Left lung (tissue), 10 donors: ENCODE results near the gene PGLYRP1. TPM values are rescaled to one million over a fixed set of nuclear protein-coding genes. Genes with fewer than 3 reads are reported as not detected.
A peak's percentile ranks its signal among the peaks of the same experiment; 100 is the strongest.

Experiments
- ATAC-seq: fragments of 200-7000 bp; cut with Tn5 transposase; one replicate; pipeline ENCODE4 v1.9.1; 2020; ENCODE audit warnings: moderate library complexity
- DNase-seq, 4 donors: peaks; one replicate each; pipeline ENCODE4 v3.0.0-alpha.2; 2013 to 2020
- H3K27ac ChIP-seq, 2 donors: fragments of 200-600 bp; sonication (generic) in 1 of 2; one replicate each; pipeline versions ENCODE4 v1.5.0 to v1.8.0; 2020 to 2021
- H3K27me3 ChIP-seq, 2 donors: fragments of 200-600 bp; sonication (generic) in 1 of 2; one replicate each; pipeline versions ENCODE4 v1.5.0 to v1.8.0; 2020 to 2021
- H3K36me3 ChIP-seq, 2 donors: fragments of 200-600 bp; sonication (generic) in 1 of 2; one replicate each; pipeline versions ENCODE4 v1.5.0 to v1.8.0; 2020 to 2021
- H3K4me1 ChIP-seq, 2 donors: fragments of 200-600 bp; one replicate each; pipeline ENCODE4 v1.8.0; 2021
- H3K4me3 ChIP-seq, 2 donors: fragments of 200-600 bp; sonication (generic) in 1 of 2; one replicate each; pipeline versions ENCODE4 v1.5.0 to v1.8.0; 2020 to 2021; ENCODE audit warnings: mild to moderate bottlenecking in 1 of 2
- H3K9me3 ChIP-seq, 2 donors: fragments of 200-600 bp; sonication (generic) in 1 of 2; one replicate each; pipeline versions ENCODE4 v1.5.0 to v1.8.0; 2020 to 2021
- intact Hi-C, 2 donors: fragments of 100-400 bp; cut with DNase I; formaldehyde crosslinking; loops; one replicate each; pipeline versions ENCODE4 v1.11.2 to v1.14.2; 2022
- polyA plus RNA-seq, 6 donors: library from polyadenylated mRNA; unstranded; fragments of 120-200 nt; gene quantifications; one replicate each; pipeline ENCODE4 v1.2.1, GENCODE V29; 2013; ENCODE audit not compliant: insufficient read length in 6 of 6
- total RNA-seq, 2 donors: library from RNA; stranded (reverse); fragmentation: NEBNext Ultra II Directional; extraction: Animal tissue kit (Norgen Biotek cat#: 25700); gene quantifications; one replicate each; pipeline ENCODE4 v1.2.1, GENCODE V29; 2021
- TF ChIP-seq, protein P1 (sequence below), 2 donors: fragments of 200-600 bp; sonication (generic) in 1 of 2; IDR thresholded peaks; one replicate each; pipeline versions ENCODE4 v1.5.0 to v1.8.0; 2021; ENCODE audit warnings: antibody characterized with exemption in 2 of 2
- donor health status: DM: no; HTN: yes; CAD: no.
- donor health status: DM: no; HTN: no; CAD: no.

The PGLYRP1 gene
- total and polyA plus RNA-seq, 8 donors: 0.31 to 6.3 (median 0.89) TPM

DNA sequence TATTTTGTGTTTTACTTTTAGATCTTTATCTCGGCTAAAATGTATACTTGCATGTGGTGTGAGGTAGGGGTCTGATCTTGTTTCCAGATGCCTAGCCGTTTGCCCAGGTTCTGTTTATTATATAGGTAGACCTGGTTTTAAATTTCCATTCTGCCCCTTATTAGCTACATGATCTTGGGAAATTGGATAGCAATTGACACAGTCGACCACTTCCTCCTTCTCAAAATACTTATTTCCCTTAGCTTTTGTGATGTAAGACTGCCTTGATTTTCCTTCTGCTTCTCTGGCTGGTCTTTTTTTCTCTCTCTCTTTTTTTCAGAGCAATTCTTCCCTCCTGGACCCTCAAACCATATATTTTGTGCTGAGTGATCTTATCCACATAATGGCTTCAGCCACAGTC is 3.0 kb upstream of the PGLYRP1 start:
- Histone ChIP-seq H3K4me1 (peaks cover 0 to 29% of the 10 kb centered on the region in 2 donors), H3K27me3 (peaks cover 17 to 64% of the 10 kb centered on the region in 2 donors), H3K27ac (peak overlapping the region in 1 of 2 donors; percentile 67), H3K36me3 (no peaks in the 10 kb centered on the region), H3K9me3 (no peaks in the 10 kb centered on the region), H3K4me3 (no peak overlapping the region)
- no peak for DNase-seq
- TF ChIP-seq, protein P1, sequence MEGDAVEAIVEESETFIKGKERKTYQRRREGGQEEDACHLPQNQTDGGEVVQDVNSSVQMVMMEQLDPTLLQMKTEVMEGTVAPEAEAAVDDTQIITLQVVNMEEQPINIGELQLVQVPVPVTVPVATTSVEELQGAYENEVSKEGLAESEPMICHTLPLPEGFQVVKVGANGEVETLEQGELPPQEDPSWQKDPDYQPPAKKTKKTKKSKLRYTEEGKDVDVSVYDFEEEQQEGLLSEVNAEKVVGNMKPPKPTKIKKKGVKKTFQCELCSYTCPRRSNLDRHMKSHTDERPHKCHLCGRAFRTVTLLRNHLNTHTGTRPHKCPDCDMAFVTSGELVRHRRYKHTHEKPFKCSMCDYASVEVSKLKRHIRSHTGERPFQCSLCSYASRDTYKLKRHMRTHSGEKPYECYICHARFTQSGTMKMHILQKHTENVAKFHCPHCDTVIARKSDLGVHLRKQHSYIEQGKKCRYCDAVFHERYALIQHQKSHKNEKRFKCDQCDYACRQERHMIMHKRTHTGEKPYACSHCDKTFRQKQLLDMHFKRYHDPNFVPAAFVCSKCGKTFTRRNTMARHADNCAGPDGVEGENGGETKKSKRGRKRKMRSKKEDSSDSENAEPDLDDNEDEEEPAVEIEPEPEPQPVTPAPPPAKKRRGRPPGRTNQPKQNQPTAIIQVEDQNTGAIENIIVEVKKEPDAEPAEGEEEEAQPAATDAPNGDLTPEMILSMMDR (IDR thresholded peaks at IDR 0.05): no peak
- intact Hi-C loops: loop anchor here in 1 of 2 donors (5.0 kb wide), 1 partner anchor 161 kb away; no protein-coding TSS in a partner anchor
- no peak for ATAC-seq

DNA sequence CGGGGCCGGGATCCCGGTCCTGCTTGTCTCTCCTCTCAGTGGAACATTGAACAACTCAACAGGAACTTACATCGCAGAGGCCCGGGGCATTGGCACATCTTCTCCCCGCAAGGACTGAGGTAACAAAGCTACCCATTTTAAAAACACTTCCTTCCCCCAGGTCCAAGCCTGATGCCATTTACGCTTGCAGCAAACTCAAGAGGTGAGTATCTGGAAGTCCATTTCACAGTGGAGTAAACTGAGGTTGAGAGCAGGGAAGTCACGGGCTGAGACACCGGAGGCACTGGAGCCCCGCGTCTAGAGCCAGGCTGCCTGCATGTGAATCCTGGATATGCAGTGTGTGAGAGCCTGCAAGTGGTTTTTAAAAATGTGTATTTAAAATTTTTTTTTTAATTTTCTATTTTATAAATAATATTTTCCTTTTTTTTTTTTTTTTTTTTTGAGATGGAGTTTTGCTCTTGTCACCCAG is 492 bp upstream of the PGLYRP1 start:
- Histone ChIP-seq H3K4me1 (peaks cover 0 to 29% of the 10 kb centered on the region in 2 donors), H3K36me3 (no peaks in the 10 kb centered on the region), H3K4me3 (peak overlapping the region in 1 of 2 donors; percentile 28), H3K27ac (peak overlapping the region in 1 of 2 donors; percentile 92), H3K9me3 (no peaks in the 10 kb centered on the region), H3K27me3 (peaks cover 17 to 64% of the 10 kb centered on the region in 2 donors)
- no peak for DNase-seq
- TF ChIP-seq, protein P1 (IDR thresholded peaks at IDR 0.05): no peak
- intact Hi-C loops: no loop called here
- ATAC-seq: no peak

DNA sequence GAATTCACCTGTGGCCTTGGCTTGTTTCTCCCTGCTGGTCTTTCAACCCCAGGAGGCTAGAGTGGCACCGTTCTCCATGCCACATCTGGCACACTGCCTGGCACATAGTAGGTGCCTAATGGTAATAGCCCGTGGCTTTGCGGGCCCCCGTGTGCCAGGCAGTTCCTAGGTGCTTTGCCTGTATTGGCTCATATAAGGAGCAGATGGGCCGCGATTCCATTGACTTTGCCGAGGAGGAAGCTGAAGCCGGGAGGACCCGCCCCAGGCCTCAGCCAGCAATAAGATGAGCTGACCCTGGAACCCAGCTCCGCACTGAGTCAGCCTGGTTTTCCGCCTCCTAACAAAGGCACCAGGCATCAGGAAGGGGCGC is 807 bp downstream of the PGLYRP1 start:
- intact Hi-C loops: no loop called here
- TF ChIP-seq, protein P1 (IDR thresholded peaks at IDR 0.05): no peak
- ATAC-seq: no peak
- H3K4me3 ChIP-seq: peak overlapping the region in 1 of 2 donors; percentile 28
- no peaks in the 10 kb centered on the region for H3K36me3 ChIP-seq
- peaks cover 0 to 31% of the 10 kb centered on the region in 2 donors for H3K4me1 ChIP-seq
- peak in 2 of 4 donors; percentile 32 to 63 for DNase-seq
- peaks cover 17 to 54% of the 10 kb centered on the region in 2 donors for H3K27me3 ChIP-seq
- no peaks in the 10 kb centered on the region for H3K9me3 ChIP-seq
- peak overlapping the region in 1 of 2 donors; percentile 92 for H3K27ac ChIP-seq

DNA sequence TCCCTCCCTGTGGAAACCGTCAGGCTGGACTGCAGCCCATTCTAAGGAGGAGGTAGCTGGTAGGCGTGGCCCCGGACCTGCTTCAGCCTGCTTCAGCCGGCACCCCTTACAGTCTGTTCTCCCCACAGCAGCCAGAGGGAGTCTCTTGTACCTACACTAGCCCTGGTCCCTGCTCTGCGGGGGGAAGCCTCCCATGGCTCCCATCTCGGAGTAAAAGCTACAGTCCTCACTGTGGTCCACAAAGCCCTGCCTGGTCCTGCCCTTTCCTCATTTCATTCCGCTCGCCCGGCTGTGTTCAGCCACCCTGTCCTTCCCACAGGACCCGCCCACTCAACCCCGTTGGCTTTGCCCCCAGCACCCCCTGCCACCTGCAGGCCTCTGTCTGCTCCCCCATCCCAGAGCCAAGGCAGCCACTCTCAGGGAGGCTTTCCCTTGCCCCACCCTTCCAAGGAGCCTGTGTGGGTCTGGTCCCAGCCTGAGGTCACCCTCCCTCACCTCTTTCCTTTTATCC is 1.3 kb downstream of the PGLYRP1 start:
- peak overlapping the region in 1 of 2 donors; percentile 92 for H3K27ac ChIP-seq
- no peak overlapping the region for H3K4me3 ChIP-seq
- TF ChIP-seq, protein P1 (IDR thresholded peaks at IDR 0.05): no peak
- DNase-seq (peak in 2 of 4 donors; percentile 35 to 67), ATAC-seq (peak; percentile 15)
- H3K36me3 ChIP-seq: no peaks in the 10 kb centered on the region
- H3K9me3 ChIP-seq: no peaks in the 10 kb centered on the region
- H3K27me3 ChIP-seq: peaks cover 17 to 49% of the 10 kb centered on the region in 2 donors
- intact Hi-C loops: no loop called here
- peaks cover 0 to 31% of the 10 kb centered on the region in 2 donors for H3K4me1 ChIP-seq

DNA sequence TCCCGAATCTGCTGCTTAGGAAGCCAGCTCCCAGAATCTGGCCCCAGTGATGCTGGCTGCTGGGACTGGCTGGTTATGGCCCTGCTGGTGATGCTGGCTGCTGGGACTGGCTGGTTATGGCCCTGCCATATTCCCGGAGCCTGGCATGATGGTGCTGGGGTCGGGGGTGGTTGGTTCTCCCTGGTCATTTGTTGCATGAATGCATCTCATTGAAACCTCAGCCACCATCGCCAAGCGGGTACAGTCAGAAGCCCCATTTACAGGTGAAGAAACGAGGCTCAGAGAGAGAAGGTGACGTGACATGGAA is 2.1 kb downstream of the PGLYRP1 start:
- no peaks in the 10 kb centered on the region for H3K9me3 ChIP-seq
- H3K36me3 ChIP-seq: no peaks in the 10 kb centered on the region
- no peak overlapping the region for H3K4me3 ChIP-seq
- peaks cover 17 to 47% of the 10 kb centered on the region in 2 donors for H3K27me3 ChIP-seq
- DNase-seq (peak in 1 of 4 donors; percentile 12), ATAC-seq (no peak)
- TF ChIP-seq, protein P1 (IDR thresholded peaks at IDR 0.05): no peak
- peak overlapping the region in 1 of 2 donors; percentile 92 for H3K27ac ChIP-seq
- peaks cover 4 to 32% of the 10 kb centered on the region in 2 donors for H3K4me1 ChIP-seq
- intact Hi-C loops: no loop called here
